ENCODE data around the gene C1GALT1C1L. TPM values are rescaled to one million over a fixed set of nuclear protein-coding genes. Genes with fewer than 3 reads are reported as not detected.

C1GALT1C1L gene
- not detected for polyA plus RNA-seq (2013, experiment 1 of 4)
- polyA plus RNA-seq (2013, experiment 2 of 4): not detected
- not detected for polyA plus RNA-seq (2013, experiment 3 of 4)
- not detected for polyA plus RNA-seq (2013, experiment 4 of 4)

- Histone ChIP-seq H3K4me3 (ENCODE audit: insufficient read depth, low read depth, low read length) (no peak within 1 kb of the TSS), H3K27ac (ENCODE audit: insufficient read depth, low read depth, low read length, poor library complexity, severe bottlenecking) (no peak within 1 kb of the TSS), H3K4me1 (ENCODE audit: control insufficient read depth, insufficient read depth, low read length) (no peaks in the 10 kb centered on the region), H3K9me3 (ENCODE audit: control insufficient read depth, low read length) (no peaks in the 10 kb centered on the region), H3K36me3 (ENCODE audit: control insufficient read depth, insufficient read depth, low read length) (no peaks in the 10 kb centered on the region), H3K27me3 (ENCODE audit: control insufficient read depth, insufficient read depth, low read length, poor library complexity, severe bottlenecking) (no peaks in the 10 kb centered on the region)
- 90 to 92% methylated on average over 26 of the region's 27 CpGs for WGBS, 2 experiments
Measured at GRCh38 chr2:43676322-43677050, at the start of gene C1GALT1C1L. C1GALT1C1L (minus strand) TSS chr2:43676429; CDS start chr2:43676322, 107 bp downstream.

- Histone ChIP-seq H3K27me3 (ENCODE audit: control insufficient read depth, insufficient read depth, low read length, poor library complexity, severe bottlenecking) (no peaks in the 10 kb centered on the region), H3K36me3 (ENCODE audit: control insufficient read depth, insufficient read depth, low read length) (no peaks in the 10 kb centered on the region), H3K9me3 (ENCODE audit: control insufficient read depth, low read length) (no peaks in the 10 kb centered on the region), H3K27ac (ENCODE audit: insufficient read depth, low read depth, low read length, poor library complexity, severe bottlenecking) (no peak overlapping the region), H3K4me3 (ENCODE audit: insufficient read depth, low read depth, low read length) (no peak overlapping the region), H3K4me1 (ENCODE audit: control insufficient read depth, insufficient read depth, low read length) (no peaks in the 10 kb centered on the region)
- 92 to 97% methylated on average over 2 of the region's 3 CpGs for whole genome bisulfite sequencing, 2 experiments
Measured at GRCh38 chr2:43725711-43726246, 49.5 kb upstream of the C1GALT1C1L start.

- no peaks in the 10 kb centered on the region for H3K9me3 ChIP-seq (ENCODE audit: control insufficient read depth, low read length)
- no peaks in the 10 kb centered on the region for H3K4me1 ChIP-seq (ENCODE audit: control insufficient read depth, insufficient read depth, low read length)
- no peak overlapping the region for H3K27ac ChIP-seq (ENCODE audit: insufficient read depth, low read depth, low read length, poor library complexity, severe bottlenecking)
- no peaks in the 10 kb centered on the region for H3K36me3 ChIP-seq (ENCODE audit: control insufficient read depth, insufficient read depth, low read length)
- WGBS, 2 experiments: 85 to 92% methylated on average over 3 to 4 of the region's 4 CpGs
- no peak overlapping the region for H3K4me3 ChIP-seq (ENCODE audit: insufficient read depth, low read depth, low read length)
- H3K27me3 ChIP-seq (ENCODE audit: control insufficient read depth, insufficient read depth, low read length, poor library complexity, severe bottlenecking): no peaks in the 10 kb centered on the region
Measured at GRCh38 chr2:43724728-43725526, 48.7 kb upstream of the C1GALT1C1L start.

GRCh38 chr2:43718530-43719124, 42.4 kb upstream of the C1GALT1C1L start:
- WGBS, 2 experiments: 93 to 100% methylated on average over 1 to 2 of the region's 5 CpGs
- H3K4me3 ChIP-seq (ENCODE audit: insufficient read depth, low read depth, low read length): no peak overlapping the region
- no peak overlapping the region for H3K27ac ChIP-seq (ENCODE audit: insufficient read depth, low read depth, low read length, poor library complexity, severe bottlenecking)
- no peaks in the 10 kb centered on the region for H3K27me3 ChIP-seq (ENCODE audit: control insufficient read depth, insufficient read depth, low read length, poor library complexity, severe bottlenecking)
- no peaks in the 10 kb centered on the region for H3K4me1 ChIP-seq (ENCODE audit: control insufficient read depth, insufficient read depth, low read length)
- H3K9me3 ChIP-seq (ENCODE audit: control insufficient read depth, low read length): no peaks in the 10 kb centered on the region
- H3K36me3 ChIP-seq (ENCODE audit: control insufficient read depth, insufficient read depth, low read length): no peaks in the 10 kb centered on the region

GRCh38 chr2:43717322-43717721, 41.1 kb upstream of the C1GALT1C1L start:
- Histone ChIP-seq H3K36me3 (ENCODE audit: control insufficient read depth, insufficient read depth, low read length) (no peaks in the 10 kb centered on the region), H3K4me3 (ENCODE audit: insufficient read depth, low read depth, low read length) (no peak overlapping the region), H3K4me1 (ENCODE audit: control insufficient read depth, insufficient read depth, low read length) (no peaks in the 10 kb centered on the region), H3K27ac (ENCODE audit: insufficient read depth, low read depth, low read length, poor library complexity, severe bottlenecking) (no peak overlapping the region), H3K9me3 (ENCODE audit: control insufficient read depth, low read length) (no peaks in the 10 kb centered on the region), H3K27me3 (ENCODE audit: control insufficient read depth, insufficient read depth, low read length, poor library complexity, severe bottlenecking) (no peaks in the 10 kb centered on the region)

GRCh38 chr2:43715300-43716098, 39.3 kb upstream of the C1GALT1C1L start:
- no peaks in the 10 kb centered on the region for H3K4me1 ChIP-seq (ENCODE audit: control insufficient read depth, insufficient read depth, low read length)
- 87 to 92% methylated on average over 4 of the region's 4 CpGs for WGBS, 2 experiments
- no peaks in the 10 kb centered on the region for H3K36me3 ChIP-seq (ENCODE audit: control insufficient read depth, insufficient read depth, low read length)
- no peaks in the 10 kb centered on the region for H3K9me3 ChIP-seq (ENCODE audit: control insufficient read depth, low read length)
- no peak overlapping the region for H3K27ac ChIP-seq (ENCODE audit: insufficient read depth, low read depth, low read length, poor library complexity, severe bottlenecking)
- no peak overlapping the region for H3K4me3 ChIP-seq (ENCODE audit: insufficient read depth, low read depth, low read length)
- H3K27me3 ChIP-seq (ENCODE audit: control insufficient read depth, insufficient read depth, low read length, poor library complexity, severe bottlenecking): no peaks in the 10 kb centered on the region

- WGBS, 2 experiments: 60 to 94% methylated on average over 1 to 2 of the region's 2 CpGs
Measured at GRCh38 chr2:43714164-43714563, 37.9 kb upstream of the C1GALT1C1L start.

GRCh38 chr2:43710866-43711265, 34.6 kb upstream of the C1GALT1C1L start:
- H3K36me3 ChIP-seq (ENCODE audit: control insufficient read depth, insufficient read depth, low read length): no peaks in the 10 kb centered on the region
- H3K27ac ChIP-seq (ENCODE audit: insufficient read depth, low read depth, low read length, poor library complexity, severe bottlenecking): no peak overlapping the region
- no peak overlapping the region for H3K4me3 ChIP-seq (ENCODE audit: insufficient read depth, low read depth, low read length)
- no peaks in the 10 kb centered on the region for H3K9me3 ChIP-seq (ENCODE audit: control insufficient read depth, low read length)
- no peaks in the 10 kb centered on the region for H3K27me3 ChIP-seq (ENCODE audit: control insufficient read depth, insufficient read depth, low read length, poor library complexity, severe bottlenecking)
- no peaks in the 10 kb centered on the region for H3K4me1 ChIP-seq (ENCODE audit: control insufficient read depth, insufficient read depth, low read length)

More at GRCh38 chr2:43714164-43714563, 37.9 kb upstream of the C1GALT1C1L start:
- Histone ChIP-seq H3K4me1 (ENCODE audit: control insufficient read depth, insufficient read depth, low read length) (no peaks in the 10 kb centered on the region), H3K27me3 (ENCODE audit: control insufficient read depth, insufficient read depth, low read length, poor library complexity, severe bottlenecking) (no peaks in the 10 kb centered on the region), H3K4me3 (ENCODE audit: insufficient read depth, low read depth, low read length) (no peak overlapping the region), H3K9me3 (ENCODE audit: control insufficient read depth, low read length) (no peaks in the 10 kb centered on the region), H3K27ac (ENCODE audit: insufficient read depth, low read depth, low read length, poor library complexity, severe bottlenecking) (no peak overlapping the region), H3K36me3 (ENCODE audit: control insufficient read depth, insufficient read depth, low read length) (no peaks in the 10 kb centered on the region)

GRCh38 chr2:43708891-43709290, 32.7 kb upstream of the C1GALT1C1L start:
- Histone ChIP-seq H3K9me3 (ENCODE audit: control insufficient read depth, low read length) (no peaks in the 10 kb centered on the region), H3K4me1 (ENCODE audit: control insufficient read depth, insufficient read depth, low read length) (no peaks in the 10 kb centered on the region), H3K4me3 (ENCODE audit: insufficient read depth, low read depth, low read length) (no peak overlapping the region), H3K36me3 (ENCODE audit: control insufficient read depth, insufficient read depth, low read length) (no peaks in the 10 kb centered on the region), H3K27me3 (ENCODE audit: control insufficient read depth, insufficient read depth, low read length, poor library complexity, severe bottlenecking) (no peaks in the 10 kb centered on the region), H3K27ac (ENCODE audit: insufficient read depth, low read depth, low read length, poor library complexity, severe bottlenecking) (no peak overlapping the region)

Data from ectodermal cell (in vitro differentiated cells).